ENCODE results near the gene ZNF580. TPM values are rescaled to one million over a fixed set of nuclear protein-coding genes. Genes with fewer than 3 reads are reported as not detected.

The ZNF580 gene
- total and polyA plus RNA-seq, 2 of the 8 experiments (the other 6 are each of a cell fraction or from before 2014, with no cell fraction given) = 12.0 to 24.6 TPM

DNA sequence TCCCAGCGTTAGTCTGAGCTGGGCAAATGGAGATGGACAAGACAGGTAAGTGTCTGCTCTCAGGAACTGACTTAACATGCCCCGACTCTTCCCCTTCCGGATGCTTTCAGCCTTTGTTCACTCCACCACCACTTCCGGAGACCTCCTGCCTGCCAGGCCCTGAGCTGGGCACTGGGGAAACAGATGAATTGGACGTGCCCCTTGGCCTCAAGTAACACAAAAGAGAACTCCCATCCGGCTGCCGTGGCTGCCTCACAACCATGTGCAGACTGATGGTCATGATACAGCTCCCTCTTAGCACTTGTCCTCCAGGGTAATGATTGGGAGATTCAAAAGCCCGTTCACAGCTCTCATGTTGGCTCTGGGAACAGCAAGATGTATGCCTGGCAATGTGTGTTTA, 23.4 kb upstream of the ZNF580 start:
- no peaks in the 10 kb centered on the region for H3K4me1 ChIP-seq (replicated peaks in 1 of 4; ENCODE audit: control insufficient read depth in 3 of 4, insufficient read depth in 4 of 4, low read length in 3 of 4)
- no peak overlapping the region for H4K8ac ChIP-seq (ENCODE audit: extremely low read depth, insufficient read depth, low read length)
- 82% methylated on average over 8 of the region's 8 CpGs; no CpG with 5 or more reads in 1 of the 2 experiments for WGBS, 2 experiments (ENCODE audit: extremely low coverage in 1 of 2, insufficient coverage in 1 of 2, insufficient read length in 1 of 2, insufficient replicate concordance in 2 of 2, low coverage in 1 of 2, low lambda C conversion rate in 2 of 2, missing lambda C conversion rate in 1 of 2)
- no peak overlapping the region for H4K91ac ChIP-seq (replicated peaks; ENCODE audit: insufficient read length, low read length)
- H3K14ac ChIP-seq (ENCODE audit: insufficient read length) = no peak overlapping the region
- no peak overlapping the region for H2BK120ac ChIP-seq (replicated peaks; ENCODE audit: low read depth, low read length)
- H3K4me2 ChIP-seq (ENCODE audit: insufficient read depth in 1 of 2, low read depth in 2 of 2, low read length in 2 of 2) = no peak overlapping the region
- H4K20me1 ChIP-seq (replicated peaks in 1 of 2; ENCODE audit: control insufficient read depth in 1 of 2, insufficient read depth in 2 of 2, low read length in 2 of 2) = peaks cover 4 to 6% of the 10 kb centered on the region in 2 experiments
- no peak overlapping the region for H2BK5ac ChIP-seq (ENCODE audit: low read depth, low read length)
- H2BK15ac ChIP-seq (ENCODE audit: low read length) = no peak overlapping the region
- no peak overlapping the region for H2AK5ac ChIP-seq (ENCODE audit: low read depth, low read length)
- FAIRE-seq (no peak), DNase-seq (ENCODE audit: low read depth in 1 of 2, low spot score in 2 of 2) (no peak)
- no peak overlapping the region for H3K27ac ChIP-seq (ENCODE audit: low read depth, low read length)
- CTCF ChIA-PET (ENCODE audit: partially characterized antibody) = interaction anchor here (0.5 to 8.0 kb wide), 6 partner anchors 11 to 476 kb away, joined by 3 to 38 read pairs (median 4); partner anchors contain the start of gene ZNF865
- H3K56ac ChIP-seq (replicated peaks; ENCODE audit: insufficient read length, low read depth, low read length) = no peak overlapping the region
- no peak overlapping the region for H3K18ac ChIP-seq (ENCODE audit: extremely low read depth, low read length)
- H2BK20ac ChIP-seq (ENCODE audit: low read length) = no peak overlapping the region
- peaks cover 0 to 42% (median 3%) of the 10 kb centered on the region in 4 experiments; a peak in 6 of 8 replicates for H3K36me3 ChIP-seq (ENCODE audit: control insufficient read depth in 2 of 4, insufficient read depth in 4 of 4, low read length in 3 of 4)
- no peak overlapping the region for H2AFZ ChIP-seq (ENCODE audit: low read length)
- no peak overlapping the region for H3K4me3 ChIP-seq (ENCODE audit: extremely low read depth in 1 of 4, insufficient read depth in 2 of 4, low read depth in 3 of 4, low read length in 4 of 4)
- H4K5ac ChIP-seq (ENCODE audit: insufficient read length, low read depth, low read length) = no peak overlapping the region
- H3K27me3 ChIP-seq (replicated peaks in 1 of 4; ENCODE audit: control insufficient read depth in 3 of 4, extremely low read depth in 1 of 4, insufficient read depth in 3 of 4, low read length in 3 of 4) = peaks cover 0 to 2% (median 0%) of the 10 kb centered on the region in 4 experiments; a peak in 1 of 7 replicates
- no peak for TF ChIP-seq FOSL1 (IDR thresholded peaks at IDR 0.05; ENCODE audit: insufficient read depth, low read depth, low read length)
- TF ChIP-seq, protein P1, sequence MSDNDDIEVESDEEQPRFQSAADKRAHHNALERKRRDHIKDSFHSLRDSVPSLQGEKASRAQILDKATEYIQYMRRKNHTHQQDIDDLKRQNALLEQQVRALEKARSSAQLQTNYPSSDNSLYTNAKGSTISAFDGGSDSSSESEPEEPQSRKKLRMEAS (IDR thresholded peaks at IDR 0.05) = no peak
- no peak for TF ChIP-seq CEBPB (IDR thresholded peaks at IDR 0.05; ENCODE audit: low read depth, low read length)
- no peak for TF ChIP-seq CBX8 (IDR thresholded peaks at IDR 0.05; ENCODE audit: borderline replicate concordance, low read depth, low read length)
- no peak for TF ChIP-seq YY1 (IDR thresholded peaks at IDR 0.05; ENCODE audit: low read depth, low read length)
- no peak for TF ChIP-seq TCF12 (IDR thresholded peaks at IDR 0.05; ENCODE audit: low read depth, low read length)
- no peak for TF ChIP-seq SP4 (IDR thresholded peaks at IDR 0.05; ENCODE audit: low read length)
- H3K23me2 ChIP-seq (ENCODE audit: low read depth, low read length) = no peaks in the 10 kb centered on the region
- H3K9ac ChIP-seq (replicated peaks in 1 of 4; ENCODE audit: extremely low read depth in 1 of 4, low read depth in 3 of 4, low read length in 3 of 4) = no peak overlapping the region; a peak in 1 of 7 replicates
- H3K23ac ChIP-seq (ENCODE audit: insufficient read length) = no peak overlapping the region
- POLR2A ChIA-PET (ENCODE audit: partially characterized antibody) = interaction anchor here (0.6 to 3.2 kb wide), 8 partner anchors 9 to 53 kb away, joined by 3 to 12 read pairs (median 4); partner anchors contain the start of genes FIZ1, ZNF581 and ZNF865
- H2BK12ac ChIP-seq (ENCODE audit: low read depth, low read length) = no peak overlapping the region
- no peak overlapping the region for H3K4ac ChIP-seq (replicated peaks; ENCODE audit: insufficient read length, low read depth, low read length)
- no peaks in the 10 kb centered on the region for H3K79me2 ChIP-seq (ENCODE audit: control insufficient read depth in 1 of 2, insufficient read depth in 2 of 2, low read length in 2 of 2)
- no peaks in the 10 kb centered on the region for H3K79me1 ChIP-seq (ENCODE audit: low read depth, low read length)
- H3K9me3 ChIP-seq (ENCODE audit: insufficient read depth in 2 of 2, low read depth in 1 of 2, low read length in 1 of 2) = no peaks in the 10 kb centered on the region; a peak in 1 of 4 replicates

Data from H1 (cell line).